ENCODE data around the gene NRSN2.

Gene NRSN2

DNA sequence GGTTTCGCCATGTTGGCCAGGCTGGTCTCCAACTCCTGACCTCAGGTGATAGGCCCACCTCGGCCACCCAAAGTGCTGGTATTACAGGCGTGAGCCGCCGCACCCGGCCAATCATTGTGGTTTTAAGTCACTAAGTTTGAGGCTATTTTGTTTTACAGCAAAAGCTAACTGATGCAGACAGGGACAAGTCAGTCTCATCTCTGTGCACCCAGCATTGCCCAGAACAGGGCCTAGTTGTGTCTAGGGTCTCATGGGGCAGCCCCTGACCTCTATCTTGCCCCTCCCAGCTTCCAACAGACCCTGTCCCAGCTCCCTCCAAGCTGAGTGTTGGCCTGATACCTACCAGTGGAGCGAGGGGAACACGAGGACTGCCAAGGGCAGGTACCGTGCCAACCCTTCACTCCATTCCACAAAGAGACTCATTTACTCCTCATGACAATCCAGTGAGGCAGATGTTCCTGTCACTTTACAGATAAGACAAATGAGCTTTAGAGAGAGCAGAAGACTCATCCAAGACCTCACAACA, 52.3 kb downstream of the NRSN2 start:
- no peak for DNase-seq

DNA sequence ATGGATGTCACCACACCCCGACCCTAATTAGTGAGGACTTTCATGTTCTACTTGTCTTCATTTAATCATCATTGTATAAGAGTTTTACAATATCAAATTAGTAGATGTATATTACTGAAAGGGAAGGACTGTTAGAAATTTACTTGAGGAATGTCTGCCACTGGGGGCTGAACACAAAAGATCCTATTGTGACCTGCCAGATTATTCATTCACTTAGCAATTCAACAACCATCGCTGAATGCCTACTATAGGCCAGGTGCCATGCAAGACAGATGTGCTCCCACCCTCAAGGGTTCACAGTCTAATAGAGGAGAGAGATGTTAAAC, 53.2 kb downstream of the NRSN2 start:
- no peak for DNase-seq

DNA sequence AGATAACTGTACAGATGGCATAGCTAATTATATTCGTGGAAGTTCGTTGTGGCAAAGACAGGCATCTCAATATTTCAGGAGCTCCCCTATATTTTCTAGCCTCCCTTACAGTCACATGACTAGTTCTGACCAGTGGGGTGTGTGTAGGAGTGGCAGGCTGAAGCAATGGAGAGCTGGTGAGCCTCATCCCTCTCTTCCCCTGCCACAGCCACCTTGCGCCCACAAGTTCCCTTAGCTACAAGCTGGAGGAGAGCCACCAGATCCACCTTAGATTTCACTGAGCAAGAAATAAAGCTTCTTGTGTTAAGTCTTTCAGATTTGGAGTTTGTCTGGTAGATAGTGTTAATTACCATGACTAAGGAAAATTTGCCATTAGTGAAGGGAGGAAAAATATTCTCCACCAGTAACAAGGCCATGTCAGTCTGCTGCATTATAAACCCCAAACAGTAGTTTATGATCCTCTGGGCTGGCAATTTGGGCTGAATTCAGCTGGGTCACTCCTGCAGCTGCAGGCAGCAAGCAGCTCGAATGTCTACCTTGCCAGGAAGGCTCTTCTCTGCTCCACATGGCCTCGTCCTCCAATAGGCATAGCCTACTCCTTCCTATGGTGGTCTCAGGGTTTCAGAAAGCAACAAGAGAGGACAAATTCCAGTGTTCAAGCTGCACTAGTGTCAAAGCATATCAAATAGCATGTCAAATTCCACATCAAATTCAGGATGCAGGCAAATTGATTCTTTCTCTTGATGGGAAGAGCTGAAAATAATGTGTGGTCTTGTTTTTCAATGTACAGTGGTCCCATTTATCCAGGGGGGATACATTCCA, 53.8 kb downstream of the NRSN2 start:
- DNase-seq: no peak

DNA sequence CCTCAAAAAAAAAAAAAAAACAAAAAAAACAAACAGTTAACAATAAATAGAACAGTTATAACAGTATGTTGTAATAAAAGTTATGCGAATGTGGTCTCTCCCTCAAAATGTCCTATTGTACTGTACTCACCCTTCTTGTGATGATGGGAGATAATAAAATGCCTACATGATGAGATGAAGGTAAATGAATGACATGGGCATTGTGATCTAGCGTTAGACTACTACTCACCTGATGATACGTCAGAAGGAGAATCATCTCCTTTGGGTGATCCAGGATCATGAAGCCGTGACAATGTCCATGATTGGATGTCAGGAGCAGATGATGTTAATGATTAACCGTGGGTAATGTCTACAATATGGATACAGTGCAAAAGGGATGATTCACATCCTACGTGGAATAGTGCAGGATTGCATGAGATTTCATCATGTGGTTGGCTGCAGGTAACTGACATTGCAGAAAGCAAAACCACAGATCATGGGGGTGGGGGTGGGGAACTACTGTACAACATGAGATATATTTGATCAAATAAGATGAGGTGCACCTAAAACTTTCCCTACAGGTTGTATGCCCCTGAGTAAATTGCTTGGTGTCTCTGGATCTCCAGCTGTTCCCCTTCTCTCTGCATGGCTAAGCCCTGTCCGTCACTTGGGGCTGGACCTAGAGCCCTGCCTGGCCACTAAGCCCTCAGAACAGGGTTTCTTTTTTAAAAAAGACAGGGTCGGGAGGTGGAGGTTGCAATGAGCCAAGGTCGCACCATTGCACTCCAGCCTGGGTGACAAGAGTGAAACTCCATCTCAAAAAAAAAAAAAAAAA, 55.0 kb downstream of the NRSN2 start:
- DNase-seq: no peak

DNA sequence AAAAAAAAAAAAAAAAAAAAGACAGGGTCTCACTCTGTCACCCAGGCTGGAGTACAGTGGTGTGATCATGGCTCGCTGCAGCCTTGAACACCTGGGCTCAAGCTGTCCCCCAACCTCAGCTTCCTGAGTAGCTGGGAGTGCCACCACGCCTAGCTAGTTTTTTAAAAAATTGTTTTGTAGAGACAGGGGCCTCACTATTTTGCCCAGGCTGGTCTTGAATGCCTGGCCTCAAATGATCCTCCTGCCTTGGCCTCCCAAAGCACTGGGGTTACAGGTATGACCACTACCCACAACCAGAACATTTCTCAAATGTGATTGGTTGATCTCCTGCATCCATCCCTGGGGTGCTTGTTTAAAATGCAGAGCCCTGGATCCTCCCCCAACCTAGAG, 55.6 kb downstream of the NRSN2 start:
- no peak for DNase-seq

DNA sequence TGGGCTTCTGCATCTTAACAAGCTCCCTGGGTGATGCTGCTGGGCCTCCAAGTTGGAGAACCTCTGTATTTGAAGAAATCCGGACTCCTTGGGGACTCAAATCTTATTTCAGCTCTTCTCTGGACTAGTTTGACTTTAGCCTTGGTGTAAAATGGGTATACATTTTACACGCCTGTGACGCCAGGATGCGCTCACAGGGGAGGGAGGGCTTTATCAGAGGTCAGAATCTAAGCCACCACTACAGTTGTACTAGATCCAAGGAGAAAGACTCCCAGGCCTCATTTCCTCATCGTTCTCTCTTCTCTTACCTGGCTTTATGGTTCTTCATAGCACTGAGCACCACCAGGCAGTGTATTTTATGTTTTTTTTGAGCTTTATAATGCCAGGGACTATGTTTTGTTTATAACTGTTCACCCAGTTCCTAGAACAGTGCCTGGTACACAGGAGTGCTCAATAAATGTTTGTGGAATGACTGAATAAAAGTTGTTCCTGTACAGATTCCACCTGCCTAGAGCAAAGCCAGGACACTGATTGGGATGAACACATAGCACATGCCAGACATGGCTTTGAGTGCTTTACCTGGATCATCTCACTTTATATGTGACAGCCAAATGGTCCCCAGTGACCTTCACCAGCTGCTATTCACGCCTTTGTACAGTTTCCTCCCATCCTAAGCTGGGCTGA, 56.1 kb downstream of the NRSN2 start:
- no peak for DNase-seq

DNA sequence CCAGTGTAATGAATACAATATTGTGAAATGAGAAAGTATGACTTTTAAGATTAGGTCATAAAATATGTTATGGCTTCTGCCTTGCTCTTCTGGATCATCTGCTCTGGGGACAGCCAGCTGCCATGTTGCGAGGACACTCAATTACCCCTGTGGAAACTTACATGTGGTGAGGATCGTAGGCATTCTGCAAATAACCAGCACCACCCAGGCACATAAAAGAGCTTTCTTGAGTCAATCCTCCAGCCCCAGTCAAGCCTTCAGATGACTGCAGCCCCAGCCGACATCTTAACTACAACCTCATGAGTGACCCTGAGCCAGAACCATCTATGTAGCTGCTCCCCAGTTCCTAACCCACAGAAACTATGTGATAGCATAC, 56.7 kb downstream of the NRSN2 start:
- no peak for DNase-seq

DNA sequence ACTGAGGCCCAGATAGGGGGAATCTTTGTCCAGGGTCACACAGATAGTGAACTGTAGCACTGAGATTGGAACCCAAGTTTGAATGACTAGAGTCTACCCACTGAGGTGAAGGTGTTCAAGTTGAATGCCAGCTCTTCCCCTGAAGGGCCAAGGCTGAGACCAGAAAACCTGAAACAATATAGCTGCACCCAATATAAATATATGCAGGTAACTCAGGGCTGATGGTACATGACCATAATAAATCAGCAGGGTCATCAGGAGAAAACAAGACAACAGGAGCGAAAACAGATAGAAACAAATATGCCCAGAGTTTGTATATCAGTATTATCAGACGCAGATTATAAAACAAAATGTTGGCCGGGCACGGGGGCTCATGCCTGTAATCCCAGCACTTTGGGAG, 57.2 kb downstream of the NRSN2 start:
- no peak for DNase-seq
